Right renal cortex interstitium (tissue), 3 donors: ENCODE data around the gene MANSC4. TPM values are rescaled to one million over a fixed set of nuclear protein-coding genes. Genes with fewer than 3 reads are reported as not detected.
"Not testable (repeated sequence)": the region's sequence is repeated elsewhere in the genome, so short reads cannot be mapped to it uniquely, and the experiment has no call there.

Experiments
- DNase-seq, 3 donors: peaks; one replicate each; pipeline ENCODE4 v3.0.0-alpha.2; 2013; ENCODE audit warnings: low read depth in 3 of 3, low spot score in 2 of 3
- polyA plus RNA-seq, 3 donors: library from polyadenylated mRNA; unstranded; fragments of 120-200 nt; gene quantifications; one replicate each; pipeline ENCODE4 v1.2.1, GENCODE V29; 2013; ENCODE audit not compliant: insufficient read length in 3 of 3

Gene MANSC4
- polyA plus RNA-seq, 3 donors: 0.24 to 0.25 TPM; not detected in 1

DNA sequence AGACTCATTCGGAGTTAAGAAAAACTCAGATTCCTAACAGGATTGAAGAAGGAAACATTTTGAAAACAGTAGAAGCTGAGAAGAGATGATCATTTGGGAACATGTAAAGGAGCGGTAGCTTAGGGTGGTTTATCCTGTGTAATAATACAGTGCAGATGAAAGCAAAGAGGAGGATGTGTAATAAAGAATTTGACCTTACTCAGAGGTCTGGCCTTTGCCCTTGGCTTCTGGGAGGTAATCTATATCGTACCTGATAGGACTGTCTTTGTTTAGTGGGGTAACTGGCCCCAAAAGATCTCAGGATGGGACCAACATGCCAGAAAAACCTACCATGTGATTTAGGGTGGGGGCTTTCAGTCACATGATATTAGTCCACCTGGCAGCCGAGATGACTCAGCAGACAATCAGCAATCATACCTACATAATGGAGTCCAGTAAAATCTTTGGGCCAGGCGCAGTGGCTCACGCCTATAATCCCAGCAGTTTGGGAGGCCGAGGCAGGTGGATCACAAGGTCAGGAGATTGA lies 23.3 kb downstream of the MANSC4 start:
- no peak for DNase-seq

DNA sequence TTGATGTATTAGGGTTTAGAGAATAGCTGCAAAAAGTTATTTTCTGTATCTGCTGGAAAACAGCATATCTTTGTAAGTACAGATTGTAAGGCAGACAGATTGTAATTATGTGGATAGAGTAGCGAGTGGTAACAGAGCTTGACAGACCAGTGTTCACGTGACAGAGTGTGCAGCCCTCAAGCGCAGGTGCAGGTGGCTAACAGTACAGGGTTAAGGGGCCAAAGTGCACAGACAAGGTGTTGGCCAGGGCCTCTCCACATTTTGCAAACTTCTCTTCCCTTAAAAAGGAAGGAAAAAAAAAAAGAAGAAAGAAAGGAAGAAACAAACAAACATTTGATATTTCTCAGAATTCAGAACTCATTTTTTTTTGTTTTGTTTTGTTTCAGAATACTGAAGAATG lies 25.2 kb downstream of the MANSC4 start:
- DNase-seq: no peak

DNA sequence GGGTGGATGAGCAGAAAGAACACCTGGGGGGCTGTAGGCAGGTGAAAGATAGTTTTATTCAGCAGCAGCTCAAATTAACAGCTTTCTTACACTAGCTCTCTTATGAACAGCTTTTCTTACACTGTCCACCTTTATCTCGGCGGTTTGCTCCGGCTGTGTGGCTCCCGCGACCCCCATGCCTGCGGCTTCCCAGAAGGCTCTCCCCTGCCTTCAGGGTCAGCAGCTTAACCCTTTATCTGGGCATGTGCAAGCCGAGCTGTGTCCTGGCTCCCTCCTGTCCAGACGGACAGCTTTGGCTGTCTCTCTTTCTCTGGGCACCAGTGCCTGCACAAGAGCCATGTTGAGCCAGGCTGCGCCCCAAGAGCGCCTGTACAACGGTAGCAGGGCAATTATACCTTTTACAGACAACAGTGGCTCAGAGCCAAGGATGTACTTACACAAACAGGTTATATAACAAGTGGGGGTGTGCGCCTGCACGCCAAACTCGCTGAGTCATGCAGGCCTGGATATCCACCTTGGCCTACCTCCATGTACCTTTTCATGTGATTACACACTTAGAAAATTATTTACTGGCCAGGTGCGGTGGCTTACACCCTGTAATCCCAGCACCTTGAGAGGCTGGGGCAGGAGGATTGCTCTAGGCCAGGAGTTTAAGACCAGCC lies 28.5 kb downstream of the MANSC4 start:
- no peak for DNase-seq

DNA sequence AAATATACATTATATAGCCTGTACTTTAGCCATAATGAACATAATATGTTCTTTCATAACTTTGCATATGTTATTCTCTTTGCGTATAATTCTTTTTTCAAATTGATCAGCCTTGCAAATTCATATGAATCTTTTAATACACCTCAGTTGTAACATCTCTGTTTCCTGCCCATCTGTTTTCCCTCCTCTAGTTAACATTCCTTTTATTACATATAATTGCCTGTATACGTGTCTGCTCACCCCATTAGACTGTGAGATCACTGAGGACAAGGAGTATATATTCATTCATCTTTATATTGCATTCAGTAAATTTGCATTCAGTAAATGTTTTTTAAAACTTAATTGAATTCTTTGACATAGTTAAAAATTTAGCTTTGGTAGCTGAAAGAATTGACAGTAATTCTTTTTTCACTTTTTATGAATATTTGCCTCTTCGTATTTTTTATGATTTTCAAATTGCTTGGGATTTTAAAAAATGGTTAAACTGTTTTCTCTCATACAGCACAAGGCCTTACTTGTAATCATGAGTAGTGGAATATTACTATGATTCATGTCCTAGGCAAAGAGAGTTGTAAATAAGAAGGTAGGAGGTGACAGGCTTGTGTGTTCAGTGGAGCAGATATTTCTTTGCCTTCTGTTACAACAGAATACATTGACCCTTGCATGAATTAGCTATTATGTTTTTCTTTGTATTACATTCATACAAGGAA lies 32.8 kb downstream of the MANSC4 start:
- DNase-seq: no peak

DNA sequence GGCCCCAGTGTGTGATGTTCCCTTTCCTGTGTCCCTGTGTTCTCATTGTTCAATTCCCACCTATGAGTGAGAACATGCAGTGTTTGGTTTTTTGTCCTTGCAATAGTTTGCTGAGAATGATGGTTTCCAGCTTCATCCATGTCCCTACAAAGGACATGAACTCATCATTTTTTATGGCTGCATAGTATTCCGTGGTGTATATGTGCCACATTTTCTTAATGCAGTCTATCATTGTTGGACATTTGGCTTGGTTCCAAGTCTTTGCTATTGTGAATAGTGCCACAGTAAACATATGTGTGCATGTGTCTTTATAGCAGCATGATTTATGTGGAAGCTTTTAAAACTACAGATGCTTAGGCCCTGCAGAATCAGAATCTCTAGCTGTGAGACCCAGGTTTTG lies 34.3 kb downstream of the MANSC4 start:
- not testable (repeated sequence) for DNase-seq

DNA sequence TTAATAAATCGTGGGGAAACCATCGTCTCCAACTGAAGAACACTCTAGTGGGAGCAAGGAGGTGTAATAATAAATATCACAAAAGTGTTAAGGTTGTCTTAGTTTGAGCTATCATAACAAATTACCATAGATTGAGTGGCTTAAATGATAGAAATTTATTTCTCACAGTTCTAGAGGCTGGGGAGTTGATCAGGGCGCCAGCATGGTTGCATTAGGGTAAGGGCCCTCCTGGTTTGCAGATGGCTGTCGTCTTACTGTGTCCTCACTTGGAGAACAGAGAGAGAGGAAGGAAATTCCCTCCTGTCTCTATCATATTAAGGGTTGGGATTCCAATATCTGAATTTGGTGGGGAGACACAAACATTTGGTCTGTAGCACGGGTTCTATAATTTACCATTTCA lies 36.4 kb downstream of the MANSC4 start:
- no peak for DNase-seq

DNA sequence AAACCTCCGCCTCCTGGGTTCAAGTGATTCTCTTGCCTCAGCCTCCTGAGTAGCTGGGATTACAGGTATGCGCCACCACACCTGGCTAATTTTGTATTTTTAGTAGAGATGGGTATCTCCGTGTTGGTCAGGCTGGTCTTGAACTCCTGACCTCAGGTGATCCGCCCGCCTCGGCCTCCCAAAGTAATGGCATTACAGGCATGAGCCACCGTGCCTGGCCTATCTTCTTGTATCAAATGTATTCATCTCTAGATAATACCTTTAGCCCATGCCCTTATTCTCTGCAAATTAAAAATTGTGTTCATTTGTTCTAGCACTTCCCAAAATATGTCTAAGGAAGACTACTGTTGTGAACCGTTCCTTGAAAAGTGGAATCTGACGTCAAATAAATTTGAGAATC lies 45.7 kb downstream of the MANSC4 start:
- not testable (repeated sequence) for DNase-seq

DNA sequence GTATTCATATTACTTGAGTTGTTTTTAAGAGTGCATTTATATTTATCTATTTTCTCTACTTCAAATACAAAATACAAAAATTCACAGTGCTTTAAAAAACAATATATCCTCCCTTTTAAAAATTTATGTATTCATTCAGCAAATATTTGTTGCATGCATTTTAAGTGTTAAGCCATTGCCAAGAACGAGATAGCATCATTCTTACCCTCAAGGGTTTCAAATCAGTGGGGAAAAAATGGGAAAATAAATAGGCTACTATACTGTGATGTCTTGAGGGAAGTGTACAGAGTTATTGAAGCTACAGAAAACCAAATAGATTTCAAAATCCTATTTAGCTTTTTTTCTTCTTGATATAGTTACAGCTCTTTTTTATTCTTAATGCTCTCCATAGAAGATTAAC lies 46.2 kb downstream of the MANSC4 start:
- no peak for DNase-seq

DNA sequence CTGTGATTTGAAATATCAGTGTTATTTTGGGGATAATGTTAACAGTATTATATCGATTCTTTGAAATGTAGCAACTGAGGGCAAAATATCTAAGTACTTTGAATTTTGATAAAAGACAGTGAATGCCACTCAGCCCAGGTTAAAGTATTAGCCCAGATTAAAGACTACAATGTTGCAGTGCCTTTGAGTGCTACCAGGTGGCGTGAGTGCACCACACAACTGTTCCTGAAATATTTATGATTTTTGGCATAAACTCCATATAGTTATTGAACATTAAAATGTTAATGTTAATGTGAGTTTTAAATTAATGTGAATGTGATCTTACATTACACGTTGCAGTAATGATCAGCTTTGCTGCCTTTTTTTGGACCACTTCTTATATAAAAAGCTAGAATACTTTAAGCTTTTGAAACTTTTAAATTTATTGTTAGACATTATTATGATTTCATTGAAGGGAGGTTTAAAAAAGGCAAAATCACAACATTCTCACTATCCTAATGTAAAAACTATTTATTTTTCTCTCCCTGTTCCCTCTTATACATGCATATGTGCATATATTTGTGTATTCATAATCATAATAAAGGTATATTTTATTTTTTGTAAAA lies 46.9 kb downstream of the MANSC4 start:
- DNase-seq: no peak

DNA sequence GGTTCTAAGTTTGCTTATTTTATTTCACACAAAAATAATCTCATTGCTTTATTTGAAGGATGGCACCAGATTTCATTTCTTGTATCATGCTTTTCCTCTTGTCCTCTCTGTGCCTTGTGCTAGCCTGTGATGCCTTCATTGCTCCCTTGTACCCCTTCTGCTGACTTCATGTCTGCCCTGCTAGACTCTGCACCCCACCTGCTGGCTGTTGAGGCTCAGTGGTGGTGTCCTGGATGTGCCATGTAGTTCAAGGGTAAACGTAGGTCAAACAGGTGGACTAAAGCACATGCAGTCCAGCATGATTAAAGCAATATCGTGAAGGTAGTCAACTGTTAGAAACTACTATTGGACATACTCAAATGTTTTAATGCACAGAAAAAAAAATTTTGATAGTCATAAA lies 47.8 kb downstream of the MANSC4 start:
- DNase-seq: no peak

DNA sequence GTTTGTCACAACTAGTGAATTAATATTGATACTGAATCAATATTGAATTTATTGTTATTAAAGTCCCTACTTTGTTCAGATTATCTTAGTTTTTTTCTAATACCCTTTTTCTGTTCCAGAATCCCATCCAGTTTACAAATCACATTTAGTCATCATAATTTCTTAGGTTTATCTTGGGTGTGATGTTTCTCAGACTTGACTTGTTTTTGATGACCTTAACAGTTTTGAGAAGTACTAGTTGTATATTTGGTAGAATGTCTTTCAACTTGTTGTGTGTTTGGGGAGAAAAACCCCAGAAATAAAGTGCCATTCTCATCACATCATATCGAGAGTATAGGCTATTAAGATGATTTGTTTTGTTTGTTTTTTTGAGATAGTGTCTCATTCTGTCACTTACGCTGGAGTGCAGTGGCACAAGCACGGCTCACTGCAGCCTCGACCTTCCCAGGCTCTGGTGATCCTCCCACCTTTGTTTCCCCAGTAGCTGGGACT lies 49.9 kb downstream of the MANSC4 start:
- DNase-seq: no peak

DNA sequence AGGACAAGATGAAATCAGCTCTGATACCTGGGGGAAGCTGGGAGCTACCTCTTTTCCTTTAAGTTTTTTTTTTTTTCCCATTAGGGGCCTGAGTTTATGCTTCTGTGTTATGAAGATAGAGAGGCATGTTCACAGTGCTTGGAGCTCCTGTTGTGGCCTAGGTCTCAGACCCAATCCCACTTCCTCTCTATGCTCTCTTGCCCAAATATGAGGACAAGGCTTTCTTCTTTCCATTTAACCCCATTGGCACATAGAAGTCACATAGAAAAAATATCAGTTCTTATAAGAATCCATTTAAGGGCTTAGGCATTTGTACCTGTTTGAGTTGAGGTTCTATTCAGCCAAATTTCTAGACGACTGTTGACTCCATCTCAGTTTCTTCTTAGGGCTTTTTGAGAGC lies 56.8 kb downstream of the MANSC4 start:
- DNase-seq: no peak

Other genes starting within 250 kb of the MANSC4 start
- gene REP15, start 83.8 kb downstream of the MANSC4 start, polyA plus RNA-seq: 1 to 10 TPM; 2.5 to 2.9 (median 2.8) TPM
- 10 to 100 TPM; 80.9 to 89.9 (median 87.3) TPM for gene MRPS35, start 69.4 kb downstream of the MANSC4 start, polyA plus RNA-seq
- 10 to 100 TPM; 28.0 to 32.8 (median 30.5) TPM for gene KLHL42, start within 50 bp of the MANSC4 start, polyA plus RNA-seq
- gene PTHLH, start 192.5 kb upstream of the MANSC4 start, polyA plus RNA-seq: 1 to 10 TPM in 2 of 3 donors, under 1 TPM in 1; 0.83 to 1.3 (median 1.0) TPM